OCI-LY1 (cell line): ENCODE data around the gene TCERG1.

Experiments
- H2AFZ ChIP-seq: fragments of 200-600 bp; sonication (generic), shearing (Covaris generic); 2 replicates; pipeline ENCODE4 v1.6.0; 2014; ENCODE audit warnings: antibody characterized with exemption, mild to moderate bottlenecking, low read length
- H3F3A ChIP-seq: fragments of 200-600 bp; sonication (generic), shearing (Covaris generic); 2 replicates; pipeline ENCODE4 v1.6.0; 2014; ENCODE audit warnings: mild to moderate bottlenecking, antibody characterized with exemption, low read length, moderate library complexity; ENCODE audit not compliant: insufficient read depth
- H3K27ac ChIP-seq: fragments of 200-600 bp; sonication (generic); 2 replicates; pipeline ENCODE4 v1.5.1; 2014; ENCODE audit warnings: low read length, mixed run types, mild to moderate bottlenecking, low read depth; ENCODE audit not compliant: poor library complexity, severe bottlenecking
- H3K27me3 ChIP-seq: fragments of 200-600 bp; sonication (generic); 2 replicates; pipeline ENCODE4 v1.6.0; 2014; ENCODE audit warnings: antibody characterized with exemption, mild to moderate bottlenecking, low read length, moderate library complexity; ENCODE audit not compliant: insufficient read depth
- H3K36me3 ChIP-seq: fragments of 200-600 bp; sonication (generic); 2 replicates; pipeline ENCODE4 v1.6.1; 2014; ENCODE audit warnings: mild to moderate bottlenecking, antibody characterized with exemption, low read length, moderate library complexity, mixed read lengths; ENCODE audit not compliant: insufficient read depth
- H3K4me1 ChIP-seq: fragments of 200-600 bp; sonication (generic); 2 replicates; pipeline ENCODE4 v1.5.1; 2014; ENCODE audit warnings: mild to moderate bottlenecking, low read length, moderate library complexity; ENCODE audit not compliant: insufficient read depth, severe bottlenecking
- H3K4me2 ChIP-seq: fragments of 200-600 bp; sonication (generic), shearing (Covaris generic); 2 replicates; pipeline ENCODE4 v1.6.1; 2014; ENCODE audit warnings: low read length
- H3K4me3 ChIP-seq: fragments of 200-600 bp; sonication (generic); 2 replicates; pipeline ENCODE4 v1.5.1; 2014; ENCODE audit warnings: low read length, low read depth, mild to moderate bottlenecking, mixed read lengths; ENCODE audit not compliant: poor library complexity, severe bottlenecking
- H3K79me2 ChIP-seq: fragments of 200-600 bp; shearing (Covaris generic); 2 replicates; pipeline ENCODE4 v1.6.1; 2016; ENCODE audit warnings: mixed run types, low read length, mixed read lengths; ENCODE audit not compliant: insufficient read depth
- H3K9ac ChIP-seq: fragments of 200-600 bp; sonication (generic), shearing (Covaris generic); 2 replicates; pipeline ENCODE4 v1.6.1; 2014; ENCODE audit warnings: mild to moderate bottlenecking, low read length, mixed read lengths
- H3K9me2 ChIP-seq: fragments of 200-600 bp; sonication (generic), shearing (Covaris generic); 2 replicates; pipeline ENCODE4 v1.6.1; 2014; ENCODE audit warnings: low read depth, mild to moderate bottlenecking, low read length, mixed read lengths
- H3K9me3 ChIP-seq: fragments of 200-600 bp; shearing (Covaris generic); 2 replicates; pipeline ENCODE4 v1.6.1; 2014; ENCODE audit warnings: low read length, mixed read lengths
- H4K20me1 ChIP-seq: fragments of 200-600 bp; sonication (generic), shearing (Covaris generic); 2 replicates; pipeline ENCODE4 v1.6.0; 2016; ENCODE audit warnings: mild to moderate bottlenecking, low read length; ENCODE audit not compliant: insufficient read depth
- CTCF ChIP-seq: fragments of 200-600 bp; sonication (generic), shearing (Covaris generic); IDR thresholded peaks from 2 replicates; pipeline ENCODE4 v1.5.1; 2017; ENCODE audit warnings: mild to moderate bottlenecking, antibody characterized with exemption, low read length, moderate library complexity, mixed read lengths
- EZH2 ChIP-seq: fragments of 200-600 bp; sonication (generic), shearing (Covaris generic); IDR thresholded peaks from 2 replicates; pipeline ENCODE4 v1.8.0; 2017; ENCODE audit warnings: borderline replicate concordance, mixed run types, mild to moderate bottlenecking, antibody characterized with exemption, low read length, moderate library complexity, mixed read lengths

The TCERG1 gene

DNA sequence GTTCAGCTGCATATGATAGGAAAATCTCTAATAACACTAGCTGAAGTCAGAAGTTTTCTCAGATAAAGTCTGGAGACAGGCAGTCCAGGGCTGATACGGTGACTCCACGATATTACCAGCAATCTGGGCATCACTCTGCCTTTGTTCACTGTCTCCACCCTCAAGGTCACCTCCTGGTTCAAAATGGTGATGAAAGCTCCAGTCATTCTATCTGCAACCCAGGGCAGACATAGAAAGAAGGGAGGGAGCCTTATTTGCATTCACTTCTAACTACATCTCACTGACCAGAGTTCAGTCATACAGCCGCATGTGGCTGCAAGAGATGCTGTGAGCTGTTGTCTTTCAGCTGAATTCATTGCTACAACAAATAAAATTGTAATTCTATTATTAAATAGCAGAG, 91.3 kb downstream of the TCERG1 start:
- H3K4me3 ChIP-seq: no peak overlapping the region
- no peak overlapping the region for H3K9ac ChIP-seq
- H3K9me2 ChIP-seq: no peaks in the 10 kb centered on the region
- no peaks in the 10 kb centered on the region for H3F3A ChIP-seq
- TF ChIP-seq EZH2 (no peak), CTCF (no peak)
- no peaks in the 10 kb centered on the region for H3K9me3 ChIP-seq
- no peak overlapping the region for H3K27ac ChIP-seq
- H3K36me3 ChIP-seq: no peaks in the 10 kb centered on the region
- H3K27me3 ChIP-seq: no peaks in the 10 kb centered on the region
- no peaks in the 10 kb centered on the region for H3K4me1 ChIP-seq
- no peak overlapping the region for H3K4me2 ChIP-seq
- H4K20me1 ChIP-seq: no peaks in the 10 kb centered on the region
- no peak overlapping the region for H2AFZ ChIP-seq
- H3K79me2 ChIP-seq: no peaks in the 10 kb centered on the region

- Histone ChIP-seq H3K4me2 (no peak overlapping the region), H3K9me3 (no peaks in the 10 kb centered on the region), H3K27ac (no peak overlapping the region), H3K79me2 (no peaks in the 10 kb centered on the region), H3K4me1 (no peaks in the 10 kb centered on the region), H3F3A (no peaks in the 10 kb centered on the region), H2AFZ (no peak overlapping the region), H4K20me1 (no peaks in the 10 kb centered on the region), H3K36me3 (no peaks in the 10 kb centered on the region), H3K4me3 (no peak overlapping the region), H3K9me2 (no peaks in the 10 kb centered on the region), H3K27me3 (no peaks in the 10 kb centered on the region), H3K9ac (no peak overlapping the region)
- no peak for TF ChIP-seq EZH2
- TF ChIP-seq CTCF: no peak
Measured at GRCh38 chr5:146539973-146540372, 92.8 kb downstream of the TCERG1 start.

DNA sequence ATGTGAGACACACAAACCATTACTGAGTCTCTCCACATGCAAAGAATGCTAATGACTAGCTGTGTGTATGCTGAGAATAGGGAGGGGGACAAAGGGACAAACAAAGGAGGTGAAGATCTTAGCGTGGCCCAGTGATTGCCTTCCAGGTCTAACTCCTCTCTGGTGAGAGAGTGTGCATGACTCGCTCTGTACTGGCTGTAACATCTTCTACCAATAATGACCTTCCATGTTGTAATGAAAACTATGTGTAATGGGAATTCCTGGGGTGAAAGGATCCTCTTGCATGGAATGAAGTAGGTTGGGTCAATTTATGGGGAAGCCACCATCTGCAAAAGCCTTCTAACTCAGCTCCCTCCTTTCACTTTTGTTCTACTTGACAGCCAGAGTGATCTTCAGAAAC, 93.3 kb downstream of the TCERG1 start:
- H3K27ac ChIP-seq: no peak overlapping the region

More for the DNA sequence above, 93.3 kb downstream of the TCERG1 start:
- Histone ChIP-seq H3K9me2 (no peaks in the 10 kb centered on the region), H4K20me1 (no peaks in the 10 kb centered on the region), H3F3A (no peaks in the 10 kb centered on the region), H2AFZ (no peak overlapping the region), H3K4me3 (no peak overlapping the region), H3K79me2 (no peaks in the 10 kb centered on the region), H3K36me3 (no peaks in the 10 kb centered on the region), H3K27me3 (no peaks in the 10 kb centered on the region), H3K9ac (no peak overlapping the region), H3K9me3 (no peaks in the 10 kb centered on the region), H3K4me1 (no peaks in the 10 kb centered on the region), H3K4me2 (no peak overlapping the region)
- TF ChIP-seq CTCF: no peak
- TF ChIP-seq EZH2: no peak
